Measurements from ENCODE around the gene MOK. TPM values are rescaled to one million over a fixed set of nuclear protein-coding genes. Genes with fewer than 3 reads are reported as not detected.

Gene MOK
- total and polyA plus RNA-seq, 2 donors (not counting 1 experiment from before 2014, with no cell fraction given), result 4.3 to 4.7 TPM

GRCh38 chr14:102279282-102279681 is 25.7 kb downstream of the MOK start:
- peak overlapping the region; percentile 63 for H3K27ac ChIP-seq (ENCODE audit: insufficient read depth, low read length)
- DNase-seq (ENCODE audit: low read depth in 2 of 2), result no peak
- H2AFZ ChIP-seq (ENCODE audit: low read length), result no peak overlapping the region
- no peaks in the 10 kb centered on the region for H4K20me1 ChIP-seq (ENCODE audit: control insufficient read depth, extremely low read depth, insufficient read depth, low read length)
- peak overlapping the region; percentile 11 for H3K4me2 ChIP-seq (ENCODE audit: extremely low read depth, insufficient read depth, low read length)
- no peak overlapping the region for H3K4me3 ChIP-seq (replicated peaks in 1 of 4; ENCODE audit: control extremely low read depth in 1 of 4, insufficient read depth in 1 of 4, low read depth in 3 of 4, low read length in 4 of 4)
- TF ChIP-seq CTCF (conservative IDR thresholded peaks at IDR 0.05 in 1 of 2, IDR thresholded peaks at IDR 0.05 in 1 of 2; ENCODE audit: low read depth in 1 of 2, low read length in 2 of 2) (no peak), EZH2 (IDR thresholded peaks at IDR 0.05; ENCODE audit: low read length, missing control alignments) (no peak)
- H3K9ac ChIP-seq (ENCODE audit: insufficient read depth, low read length), result no peak overlapping the region
- H3K4me1 ChIP-seq (ENCODE audit: control insufficient read depth, extremely low read depth, insufficient read depth, low read length), result peaks cover 9% of the 10 kb centered on the region
- H3K9me3 ChIP-seq (ENCODE audit: control insufficient read depth, insufficient read depth, low read depth, low read length), result no peaks in the 10 kb centered on the region
- H3K79me2 ChIP-seq (ENCODE audit: control insufficient read depth, insufficient read depth, low read length), result no peaks in the 10 kb centered on the region
- H3K27me3 ChIP-seq (ENCODE audit: control insufficient read depth, insufficient read depth, low read length), result no peaks in the 10 kb centered on the region
- no peaks in the 10 kb centered on the region for H3K36me3 ChIP-seq (ENCODE audit: control insufficient read depth, insufficient read depth, low read length)

- Histone ChIP-seq H3K4me1 (ENCODE audit: control insufficient read depth, extremely low read depth, insufficient read depth, low read length) (peaks cover 9% of the 10 kb centered on the region), H3K9me3 (ENCODE audit: control insufficient read depth, insufficient read depth, low read depth, low read length) (no peaks in the 10 kb centered on the region), H3K36me3 (ENCODE audit: control insufficient read depth, insufficient read depth, low read length) (no peaks in the 10 kb centered on the region), H3K9ac (ENCODE audit: insufficient read depth, low read length) (no peak overlapping the region), H2AFZ (ENCODE audit: low read length) (no peak overlapping the region), H3K79me2 (ENCODE audit: control insufficient read depth, insufficient read depth, low read length) (no peaks in the 10 kb centered on the region), H4K20me1 (ENCODE audit: control insufficient read depth, extremely low read depth, insufficient read depth, low read length) (no peaks in the 10 kb centered on the region), H3K4me2 (ENCODE audit: extremely low read depth, insufficient read depth, low read length) (no peak overlapping the region), H3K27ac (ENCODE audit: insufficient read depth, low read length) (no peak overlapping the region), H3K27me3 (ENCODE audit: control insufficient read depth, insufficient read depth, low read length) (no peaks in the 10 kb centered on the region), H3K4me3 (replicated peaks in 1 of 4; ENCODE audit: control extremely low read depth in 1 of 4, insufficient read depth in 1 of 4, low read depth in 3 of 4, low read length in 4 of 4) (no peak overlapping the region)
- no peak for DNase-seq (ENCODE audit: low read depth in 2 of 2)
- TF ChIP-seq EZH2 (IDR thresholded peaks at IDR 0.05; ENCODE audit: low read length, missing control alignments), result no peak
- TF ChIP-seq CTCF (conservative IDR thresholded peaks at IDR 0.05 in 1 of 2, IDR thresholded peaks at IDR 0.05 in 1 of 2; ENCODE audit: low read depth in 1 of 2, low read length in 2 of 2), result no peak
Measured at GRCh38 chr14:102278631-102278935, 26.4 kb downstream of the MOK start.

GRCh38 chr14:102277874-102278630 is 26.9 kb downstream of the MOK start:
- no peaks in the 10 kb centered on the region for H3K36me3 ChIP-seq (ENCODE audit: control insufficient read depth, insufficient read depth, low read length)
- H2AFZ ChIP-seq (ENCODE audit: low read length), result no peak overlapping the region
- DNase-seq (ENCODE audit: low read depth in 2 of 2), result peak in 1 of 2 donors; percentile 24
- no peak overlapping the region for H3K4me3 ChIP-seq (replicated peaks in 1 of 4; ENCODE audit: control extremely low read depth in 1 of 4, insufficient read depth in 1 of 4, low read depth in 3 of 4, low read length in 4 of 4)
- H3K27me3 ChIP-seq (ENCODE audit: control insufficient read depth, insufficient read depth, low read length), result no peaks in the 10 kb centered on the region
- H3K79me2 ChIP-seq (ENCODE audit: control insufficient read depth, insufficient read depth, low read length), result no peaks in the 10 kb centered on the region
- no peaks in the 10 kb centered on the region for H4K20me1 ChIP-seq (ENCODE audit: control insufficient read depth, extremely low read depth, insufficient read depth, low read length)
- no peak overlapping the region for H3K27ac ChIP-seq (ENCODE audit: insufficient read depth, low read length)
- no peak overlapping the region for H3K4me2 ChIP-seq (ENCODE audit: extremely low read depth, insufficient read depth, low read length)
- no peak overlapping the region for H3K9ac ChIP-seq (ENCODE audit: insufficient read depth, low read length)
- H3K4me1 ChIP-seq (ENCODE audit: control insufficient read depth, extremely low read depth, insufficient read depth, low read length), result peaks cover 9% of the 10 kb centered on the region
- TF ChIP-seq EZH2 (IDR thresholded peaks at IDR 0.05; ENCODE audit: low read length, missing control alignments) (no peak), CTCF (conservative IDR thresholded peaks at IDR 0.05 in 1 of 2, IDR thresholded peaks at IDR 0.05 in 1 of 2; ENCODE audit: low read depth in 1 of 2, low read length in 2 of 2) (no peak)
- no peaks in the 10 kb centered on the region for H3K9me3 ChIP-seq (ENCODE audit: control insufficient read depth, insufficient read depth, low read depth, low read length)
